GM12878 (cell line): Measurements from ENCODE around the gene SERPINF2. TPM values are rescaled to one million over a fixed set of nuclear protein-coding genes. Genes with fewer than 3 reads are reported as not detected.
"Not testable (repeated sequence)": the region's sequence is repeated elsewhere in the genome, so short reads cannot be mapped to it uniquely, and the experiment has no call there.

Source experiments
- ATAC-seq: fragments of 200-7000 bp; cut with Tn5 transposase; 3 replicates; pipeline ENCODE4 v1.9.1; 2020; ENCODE audit warnings: mild to moderate bottlenecking, moderate library complexity
- BruUV-seq: library from RNA; stranded (reverse); fragments of 400-500 nt; replicated peaks from 2 replicates; lab custom pipeline; 2021; lab: Mats Ljungman, UMichigan
- CTCF ChIA-PET: fragments of 300-600 bp; sonication (Branson Sonifier 250); formaldehyde crosslinking; extraction: SDS; loops from one replicate; lab custom pipeline; 2021; ENCODE audit warnings: inconsistent platforms; lab: Yijun Ruan, JAX
- POLR2A ChIA-PET: fragments of 350-600 bp; formaldehyde crosslinking; extraction: SDS; loops from one replicate; lab custom pipeline; 2021; ENCODE audit warnings: inconsistent platforms; lab: Charles Lee
- RAD21 ChIA-PET: fragments of 300-600 bp; sonication (Branson Sonifier 250); formaldehyde crosslinking; loops from one replicate; lab custom pipeline; 2023; ENCODE audit warnings: antibody characterized with exemption; ENCODE audit not compliant: unreplicated experiment; lab: Charles Lee
- SMC1A ChIA-PET: fragments of 300-600 bp; sonication (Branson Sonifier 250); formaldehyde crosslinking; loops from one replicate; lab custom pipeline; 2023; ENCODE audit not compliant: unreplicated experiment, uncharacterized antibody; lab: Charles Lee
- DNase-seq: peaks from one replicate; pipeline ENCODE4 v3.0.0-alpha.2; 2011; ENCODE audit warnings: low read depth, low spot score
- FAIRE-seq: peaks from 3 replicates; lab custom pipeline; 2011; peaks lifted over from hg19 to GRCh38; lab: Jason Lieb, UNC
- H2AFZ ChIP-seq: 2 replicates; pipeline ENCODE4 v1.6.0; 2011; ENCODE audit warnings: low read depth, low read length, control low read depth; ENCODE audit not compliant: control insufficient read depth
- H3K27ac ChIP-seq: 2 replicates; pipeline ENCODE4 v1.5.1; 2011; ENCODE audit warnings: control low read depth; ENCODE audit not compliant: control insufficient read depth, insufficient read depth
- H3K27me3 ChIP-seq, 2 experiments: replicated peaks in 1 of 2; 2 replicates each; pipeline versions ENCODE4 v1.6.0 to v1.6.1; 2011; ENCODE audit warnings: low read length in 1 of 2; ENCODE audit not compliant: control insufficient read depth in 2 of 2, insufficient read depth in 2 of 2
- H3K36me3 ChIP-seq, 2 experiments: 2 replicates each; pipeline ENCODE4 v1.5.1; 2011; ENCODE audit warnings: low read length in 1 of 2; ENCODE audit not compliant: control insufficient read depth in 2 of 2, insufficient read depth in 2 of 2
- H3K4me1 ChIP-seq: 2 replicates; pipeline ENCODE4 v1.6.1; 2011; ENCODE audit warnings: mild to moderate bottlenecking, low read length, moderate library complexity, mixed read lengths; ENCODE audit not compliant: control insufficient read depth, insufficient read depth
- H3K4me2 ChIP-seq: 2 replicates; pipeline ENCODE4 v1.6.0; 2011; ENCODE audit warnings: control low read depth; ENCODE audit not compliant: control insufficient read depth, insufficient read depth
- H3K4me3 ChIP-seq: fragments of 200-600 bp; sonication (generic); 2 replicates; pipeline ENCODE4 v1.5.1; 2016
- H3K79me2 ChIP-seq: 2 replicates; pipeline ENCODE4 v1.6.0; 2011; ENCODE audit warnings: low read length; ENCODE audit not compliant: control insufficient read depth, insufficient read depth
- H3K9ac ChIP-seq: 2 replicates; pipeline ENCODE4 v1.8.0; 2011; ENCODE audit warnings: low read length, control low read depth, mixed read lengths; ENCODE audit not compliant: control insufficient read depth, insufficient read depth
- H3K9me3 ChIP-seq: replicated peaks from 3 replicates; pipeline ENCODE4 v1.5.1; 2011; ENCODE audit warnings: mild to moderate bottlenecking, low read length; ENCODE audit not compliant: control insufficient read depth, insufficient read depth
- H4K20me1 ChIP-seq: 2 replicates; pipeline ENCODE4 v1.6.0; 2011; ENCODE audit not compliant: control insufficient read depth, insufficient read depth
- POLR2A ChIP-seq: IDR thresholded peaks from 2 replicates; pipeline ENCODE4 v1.6.1; 2011; ENCODE audit warnings: low read depth, mild to moderate bottlenecking, low read length
- POLR2AphosphoS2 ChIP-seq: IDR thresholded peaks from 2 replicates; pipeline ENCODE4 v1.6.1; 2011; ENCODE audit warnings: low read depth, mild to moderate bottlenecking, low read length, improper control_type of control experiment, moderate library complexity
- WGBS: methylation state at CpG from one replicate; pipeline ENCODE4 v1.1.6; 2016; ENCODE audit warnings: low lambda C conversion rate; ENCODE audit not compliant: insufficient replicate concordance, insufficient coverage; ENCODE audit errors: missing lambda C conversion rate; 5-methylcytosine and 5-hydroxymethylcytosine counted together
- in situ Hi-C: fragments of 300-500 bp; cut with MboI; formaldehyde crosslinking; loops from 9 replicates; pipeline ENCODE4 v1.14.3; 2018; ENCODE audit warnings: mixed read lengths
- intact Hi-C: fragments of 100-400 bp; cut with micrococcal nuclease; formaldehyde crosslinking; loops from one replicate; pipeline ENCODE4 v1.14.2; 2022; ENCODE audit not compliant: unreplicated experiment
- polyA plus RNA-seq, 11 experiments: library from polyadenylated mRNA; depleted of rRNA in 4 of 11; unstranded in 6 of 11; stranded (reverse) in 5 of 11; fragments of >200 nt; fragmentation: Nextera tagmentation in 4 of 11; fragmentation: Illumina TruSeq in 1 of 11; extraction: Ambion mirVana in 4 of 11; extraction: Trizol in 1 of 11; gene quantifications; 1 replicate in 1 of 11; 2 replicates in 10 of 11; pipeline versions ENCODE4 v1.2.1 to v1.2.3, GENCODE V29; 2011 to 2016; ENCODE audit warnings: inconsistent platforms in 2 of 11, missing spikeins in 2 of 11, low read depth in 1 of 11
- total RNA-seq, 4 experiments: library from RNA; depleted of rRNA in 3 of 4; stranded (reverse); fragments of >200 nt in 3 of 4; fragmentation: Illumina TruSeq in 1 of 4; extraction: Trizol in 1 of 4; gene quantifications; 2 replicates each; pipeline versions ENCODE4 v1.2.1 to v1.2.3, GENCODE V29; 2013 to 2021

Gene SERPINF2
- total and polyA plus RNA-seq, 10 of the 15 experiments (the other 5 are each of a cell fraction or from before 2014, with no cell fraction given): 0.04 to 0.21 (median 0.12) TPM; not detected in 6

DNA sequence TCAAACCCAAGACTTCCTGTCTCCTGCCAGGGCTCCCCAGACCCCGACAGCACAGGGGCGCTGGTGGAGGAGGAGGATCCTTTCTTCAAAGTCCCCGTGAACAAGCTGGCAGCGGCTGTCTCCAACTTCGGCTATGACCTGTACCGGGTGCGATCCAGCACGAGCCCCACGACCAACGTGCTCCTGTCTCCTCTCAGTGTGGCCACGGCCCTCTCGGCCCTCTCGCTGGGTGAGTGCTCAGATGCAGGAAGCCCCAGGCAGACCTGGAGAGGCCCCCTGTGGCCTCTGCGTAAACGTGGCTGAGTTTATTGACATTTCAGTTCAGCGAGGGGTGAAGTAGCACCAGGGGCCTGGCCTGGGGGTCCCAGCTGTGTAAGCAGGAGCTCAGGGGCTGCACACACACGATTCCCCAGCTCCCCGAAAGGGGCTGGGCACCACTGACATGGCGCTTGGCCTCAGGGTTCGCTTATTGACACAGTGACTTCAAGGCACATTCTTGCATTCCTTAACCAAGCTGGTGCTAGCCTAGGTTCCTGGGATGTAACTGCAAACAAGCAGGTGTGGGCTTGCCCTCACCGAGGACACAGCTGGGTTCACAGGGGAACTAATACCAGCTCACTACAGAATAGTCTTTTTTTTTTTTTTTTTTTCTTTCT, 27.3 kb downstream of the SERPINF2 start:
- Histone ChIP-seq H3K9me3 (no peaks in the 10 kb centered on the region), H3K4me3 (no peak overlapping the region), H3K4me2 (peak overlapping the region; percentile 0), H3K4me1 (peaks cover 7% of the 10 kb centered on the region), H3K27ac (no peak overlapping the region), H3K36me3 (no peaks in the 10 kb centered on the region)
- ATAC-seq (no peak; the same call in 2 of the 3 replicates), FAIRE-seq (no peak)
- in situ Hi-C loops: no loop called here
- no TSS peak for BruUV-seq
- TF ChIP-seq POLR2A (0 out of 2 replicates have a peak, but pooled peaks have one; percentile 29), POLR2AphosphoS2 (no peak)
- TF ChIP-seq, all 136 proteins: peak for 1
- ChIA-PET CTCF (interaction anchor here (0.6 to 2.8 kb wide), 2 partner anchors 49 to 196 kb away, joined by 3 to 19 read pairs; no protein-coding TSS in a partner anchor), POLR2A (interaction anchor here (0.7 to 0.9 kb wide), 2 partner anchors 8 to 37 kb away, joined by 3 read pairs; partner anchors contain the start of gene SERPINF1), RAD21 (interaction anchor here (1.1 to 1.2 kb wide), 2 partner anchors 14 to 33 kb away, joined by 3 read pairs; no protein-coding TSS in a partner anchor), SMC1A (interaction anchor here (1.1 kb wide), 2 partner anchors 14 to 33 kb away, joined by 4 read pairs; no protein-coding TSS in a partner anchor)
- intact Hi-C loops: no loop called here
- H3K9ac ChIP-seq: no peak overlapping the region; the same call in 1 of the 2 replicates
- H4K20me1 ChIP-seq: no peaks in the 10 kb centered on the region
- no peaks in the 10 kb centered on the region for H3K79me2 ChIP-seq
- no peak for DNase-seq
- H3K27me3 ChIP-seq: no peaks in the 10 kb centered on the region
- 40% methylated on average over 21 of the region's 21 CpGs for WGBS
- peak overlapping the region; percentile 16 for H2AFZ ChIP-seq

DNA sequence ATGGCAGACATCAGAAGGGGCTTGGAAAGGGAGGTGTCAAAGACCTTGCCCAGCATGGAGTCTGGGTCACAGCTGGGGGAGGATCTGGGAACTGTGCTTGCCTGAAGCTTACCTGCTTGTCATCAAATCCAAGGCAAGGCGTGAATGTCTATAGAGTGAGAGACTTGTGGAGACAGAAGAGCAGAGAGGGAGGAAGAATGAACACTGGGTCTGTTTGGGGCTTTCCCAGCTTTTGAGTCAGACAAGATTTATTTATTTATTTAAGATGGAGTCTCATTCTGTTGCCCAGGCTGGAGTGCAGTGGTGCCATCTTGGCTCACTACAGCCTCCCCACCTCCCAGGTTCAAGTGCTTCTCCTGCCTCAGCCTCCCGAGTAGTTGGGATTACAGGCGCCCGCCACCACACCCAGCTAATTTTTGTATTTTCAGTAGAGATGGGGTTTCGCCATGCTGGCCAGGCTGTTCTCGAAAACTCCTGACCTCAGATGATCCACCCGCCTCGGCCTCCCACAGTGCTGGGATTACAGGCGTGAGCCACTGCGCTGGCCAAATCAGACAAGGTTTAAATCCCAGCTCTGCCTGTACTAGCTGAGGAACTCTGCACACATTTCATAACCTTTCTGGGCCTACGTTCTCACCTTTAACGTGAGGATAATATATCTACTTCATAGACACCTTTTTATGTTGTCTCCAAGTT, 30.5 kb downstream of the SERPINF2 start:
- in situ Hi-C loops, H4K20me1 ChIP-seq, H3K27ac ChIP-seq, BruUV-seq, DNase-seq, H3K9me3 ChIP-seq, H3K4me2 ChIP-seq, H2AFZ ChIP-seq, H3K4me3 ChIP-seq, H3K9ac ChIP-seq, H3K79me2 ChIP-seq, H3K36me3 ChIP-seq, intact Hi-C loops, FAIRE-seq, H3K27me3 ChIP-seq, ATAC-seq, H3K4me1 ChIP-seq: not testable (repeated sequence)
- 95% methylated on average over 12 of the region's 12 CpGs for WGBS
- RAD21 ChIA-PET: interaction anchor here (0.7 to 1.1 kb wide), 3 partner anchors 11 to 92 kb away, joined by 3 read pairs; no protein-coding TSS in a partner anchor
- SMC1A ChIA-PET: interaction anchor here (1.1 to 1.4 kb wide), 4 partner anchors 11 to 60 kb away, joined by 3 to 4 read pairs (median 3); no protein-coding TSS in a partner anchor
- CTCF ChIA-PET: interaction anchor here (1.0 to 1.4 kb wide), 3 partner anchors 10 to 60 kb away, joined by 3 to 6 read pairs (median 3); no protein-coding TSS in a partner anchor
- POLR2A ChIA-PET: interaction anchor here (0.6 to 1.8 kb wide), 3 partner anchors 10 to 56 kb away, joined by 4 to 10 read pairs (median 4); no protein-coding TSS in a partner anchor
